Measurements from ENCODE around the gene CCDC192. TPM values are rescaled to one million over a fixed set of nuclear protein-coding genes. Genes with fewer than 3 reads are reported as not detected.

Gene CCDC192
- total and polyA plus RNA-seq, 2 donors: 0.09 to 0.11 TPM

DNA sequence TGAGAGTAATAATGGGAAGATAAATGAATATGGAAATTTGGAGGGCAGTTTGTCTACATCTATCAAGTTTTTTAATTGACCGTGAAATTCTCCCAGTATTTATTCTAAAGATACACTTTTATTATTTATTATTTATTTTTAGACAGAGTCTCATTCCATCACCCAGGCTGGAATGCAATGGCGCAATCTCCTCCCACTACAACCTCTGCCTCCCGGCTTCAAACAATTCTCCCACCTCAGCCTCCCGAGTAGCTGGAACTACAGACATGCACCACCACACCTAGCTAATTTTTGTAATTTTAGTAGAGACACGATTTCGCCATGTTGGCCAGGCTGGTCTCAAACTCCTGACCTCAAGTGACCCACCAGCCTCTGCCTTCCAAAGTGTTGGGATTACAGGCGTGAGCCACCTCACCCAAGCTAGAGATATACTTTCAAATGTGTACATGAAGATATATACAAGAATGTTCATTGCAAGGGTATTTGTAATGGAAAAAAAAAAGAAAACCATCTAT, 282.7 kb downstream of the CCDC192 start:
- Histone ChIP-seq H3K4me3 (ENCODE audit: low read length in 2 of 2) (no peak overlapping the region), H3K9me3 (ENCODE audit: control insufficient read depth in 2 of 2, insufficient read depth in 1 of 2, low read length in 1 of 2) (no peaks in the 10 kb centered on the region), H3K36me3 (ENCODE audit: control insufficient read depth in 2 of 2, insufficient read depth in 2 of 2, low read length in 1 of 2) (no peaks in the 10 kb centered on the region), H3K4me1 (ENCODE audit: control insufficient read depth in 2 of 2, insufficient read depth in 2 of 2, low read length in 2 of 2) (no peaks in the 10 kb centered on the region), H3K27ac (ENCODE audit: low read depth in 1 of 2, low read length in 1 of 2) (no peak overlapping the region), H3K27me3 (ENCODE audit: control insufficient read depth in 2 of 2, insufficient read depth in 1 of 2, low read length in 1 of 2) (no peaks in the 10 kb centered on the region)
- DNase-seq (ENCODE audit: low read depth in 6 of 9, low spot score in 9 of 9): no peak
- 99% methylated on average over 7 of the region's 7 CpGs for WGBS

DNA sequence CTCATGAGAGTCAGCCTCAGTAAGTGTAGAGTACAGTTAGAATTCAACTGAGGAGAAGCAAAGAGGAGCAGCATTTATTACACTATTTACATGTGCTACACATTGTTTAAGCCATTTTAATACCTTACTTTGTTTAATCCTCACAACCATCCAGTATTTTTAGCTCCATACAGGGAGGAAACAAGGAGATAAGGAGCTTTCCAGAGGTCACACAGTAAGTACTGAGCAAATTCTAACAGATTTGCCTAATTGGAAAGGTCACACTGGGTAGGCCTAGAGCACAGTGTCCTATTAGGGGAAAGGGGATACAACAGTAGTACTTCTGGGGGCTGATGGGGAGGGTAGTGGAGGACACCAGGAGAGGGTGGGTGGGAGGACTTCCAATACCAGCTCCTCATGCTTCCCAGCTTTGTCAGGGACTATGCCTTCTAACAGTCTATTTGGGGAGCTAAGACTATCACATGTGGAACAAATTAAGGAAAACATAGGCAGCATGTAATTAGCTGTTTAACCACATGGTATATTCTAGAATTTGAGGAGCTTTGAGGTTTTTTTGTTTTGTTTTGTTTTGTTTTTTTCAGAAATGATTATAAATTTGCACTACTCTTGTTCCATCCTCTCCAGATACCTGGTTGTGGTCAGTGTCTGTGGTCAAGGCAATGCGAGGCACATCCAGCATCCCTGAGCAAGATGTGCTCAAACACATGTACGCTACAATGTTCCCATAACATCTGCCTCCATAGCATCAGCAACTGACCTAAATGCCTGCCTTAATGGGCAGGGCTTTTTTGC, 284.4 kb downstream of the CCDC192 start:
- Histone ChIP-seq H3K4me3 (ENCODE audit: low read length in 2 of 2) (no peak overlapping the region), H3K27ac (ENCODE audit: low read depth in 1 of 2, low read length in 1 of 2) (no peak overlapping the region), H3K27me3 (ENCODE audit: control insufficient read depth in 2 of 2, insufficient read depth in 1 of 2, low read length in 1 of 2) (no peaks in the 10 kb centered on the region), H3K4me1 (ENCODE audit: control insufficient read depth in 2 of 2, insufficient read depth in 2 of 2, low read length in 2 of 2) (no peaks in the 10 kb centered on the region), H3K36me3 (ENCODE audit: control insufficient read depth in 2 of 2, insufficient read depth in 2 of 2, low read length in 1 of 2) (no peaks in the 10 kb centered on the region), H3K9me3 (ENCODE audit: control insufficient read depth in 2 of 2, insufficient read depth in 1 of 2, low read length in 1 of 2) (no peaks in the 10 kb centered on the region)
- no peak for DNase-seq (ENCODE audit: low read depth in 6 of 9, low spot score in 9 of 9)
- WGBS: 93% methylated on average over 2 of the region's 2 CpGs

DNA sequence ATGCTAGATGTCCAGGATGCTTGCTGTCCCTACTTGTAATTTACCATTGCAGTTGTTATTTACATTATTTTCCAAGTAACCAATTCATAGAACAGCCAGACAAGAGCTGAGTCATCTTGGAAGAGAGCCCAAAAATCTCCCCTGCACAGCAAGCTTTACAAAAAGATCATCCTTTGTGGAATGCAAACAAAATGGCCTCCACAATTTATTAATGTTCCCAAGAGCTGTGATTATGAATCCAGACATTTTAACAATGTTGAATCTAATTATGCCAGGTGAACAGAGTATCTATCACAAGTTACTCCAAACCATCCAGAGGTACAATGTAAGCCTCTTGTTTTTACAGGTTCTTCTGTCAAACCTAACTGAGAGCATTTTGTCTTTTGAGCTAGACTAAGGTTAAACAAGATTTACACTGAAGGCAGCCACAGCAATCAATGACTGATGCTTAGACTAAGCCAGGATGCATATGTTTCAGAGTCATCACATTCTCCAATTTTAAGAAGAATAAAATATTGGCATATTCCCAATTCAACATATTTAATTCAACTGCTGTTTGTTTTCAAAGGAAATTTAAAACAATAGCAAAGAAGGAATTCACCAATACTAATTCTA, 285.1 kb downstream of the CCDC192 start:
- no peaks in the 10 kb centered on the region for H3K36me3 ChIP-seq (ENCODE audit: control insufficient read depth in 2 of 2, insufficient read depth in 2 of 2, low read length in 1 of 2)
- no peaks in the 10 kb centered on the region for H3K4me1 ChIP-seq (ENCODE audit: control insufficient read depth in 2 of 2, insufficient read depth in 2 of 2, low read length in 2 of 2)
- DNase-seq (ENCODE audit: low read depth in 6 of 9, low spot score in 9 of 9): no peak
- no peaks in the 10 kb centered on the region for H3K27me3 ChIP-seq (ENCODE audit: control insufficient read depth in 2 of 2, insufficient read depth in 1 of 2, low read length in 1 of 2)
- H3K4me3 ChIP-seq (ENCODE audit: low read length in 2 of 2): no peak overlapping the region
- H3K9me3 ChIP-seq (ENCODE audit: control insufficient read depth in 2 of 2, insufficient read depth in 1 of 2, low read length in 1 of 2): no peaks in the 10 kb centered on the region
- H3K27ac ChIP-seq (ENCODE audit: low read depth in 1 of 2, low read length in 1 of 2): no peak overlapping the region

Other genes starting within 250 kb of the CCDC192 start
- 23.2 TPM for gene PRRC1, start 185.8 kb upstream of the CCDC192 start, total RNA-seq
- 27.5 TPM for gene PRRC1, start 185.8 kb upstream of the CCDC192 start, polyA plus RNA-seq
- not detected for gene CTXN3, start 54.3 kb upstream of the CCDC192 start, total RNA-seq
- 0.30 TPM for gene CTXN3, start 54.3 kb upstream of the CCDC192 start, polyA plus RNA-seq